Measurements from ENCODE around the gene SPDYE16.
"Not testable (repeated sequence)": the region's sequence is repeated elsewhere in the genome, so short reads cannot be mapped to it uniquely, and the experiment has no call there.

The SPDYE16 gene

DNA sequence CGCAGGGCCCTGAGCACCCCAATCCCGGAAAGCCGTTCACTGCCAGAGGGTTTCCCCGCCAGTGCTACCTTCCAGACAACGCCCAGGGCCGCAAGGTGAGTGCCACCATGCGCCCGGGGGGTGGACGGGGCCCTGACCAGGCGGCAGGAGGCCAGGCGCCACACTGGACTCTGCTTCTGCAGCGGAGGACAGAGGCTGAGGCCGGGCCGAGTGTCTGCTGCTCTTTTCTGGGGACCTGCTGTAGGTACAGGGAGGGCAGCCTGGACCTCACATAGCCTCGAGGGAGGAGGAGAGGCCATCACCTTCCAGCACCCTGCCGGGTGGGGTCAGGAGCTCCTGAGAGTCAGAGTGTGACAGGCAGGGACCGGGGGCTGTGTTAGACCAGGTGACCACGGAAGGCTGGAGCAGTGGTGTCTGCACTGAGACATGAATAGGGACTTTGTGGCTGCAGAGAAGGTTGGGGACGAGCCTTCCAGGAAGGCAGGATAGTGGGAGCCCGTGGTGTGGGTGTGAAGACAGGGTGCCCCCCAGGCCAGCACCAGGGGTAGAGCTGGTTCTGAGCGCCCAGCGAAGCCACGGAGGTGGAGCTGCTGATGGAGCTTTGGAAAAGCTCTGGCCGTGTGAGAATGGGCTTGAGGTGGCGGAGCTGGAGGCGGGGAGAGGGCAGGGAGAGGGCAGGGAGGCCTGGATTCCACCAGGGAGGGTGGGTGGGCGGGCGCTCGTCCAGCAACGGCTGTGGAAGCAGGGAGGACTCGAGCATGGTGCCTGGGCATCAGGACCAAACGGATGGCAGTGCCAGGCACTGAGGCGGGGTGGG is 38.5 kb downstream of the SPDYE16 start:
- not testable (repeated sequence) for DNase-seq

DNA sequence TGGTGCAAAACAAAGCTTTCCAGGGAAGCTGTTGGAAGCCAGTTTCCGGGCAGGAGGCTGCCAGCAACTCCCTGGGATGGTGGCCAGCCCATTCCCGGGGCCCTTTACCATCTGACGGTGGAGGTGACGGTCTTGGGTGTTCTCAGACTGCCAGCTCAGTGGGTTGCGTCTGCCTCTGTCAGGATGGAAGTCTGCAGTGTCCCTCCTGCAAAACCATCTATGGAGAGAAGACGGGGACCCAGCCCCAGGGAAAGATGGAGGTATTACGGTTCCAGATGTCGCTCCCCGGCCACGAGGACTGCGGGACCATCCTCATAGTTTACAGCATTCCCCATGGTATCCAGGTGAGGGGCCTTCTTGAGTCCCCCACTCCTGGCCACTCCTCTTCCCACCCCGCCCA is 39.9 kb downstream of the SPDYE16 start:
- DNase-seq: not testable (repeated sequence)

DNA sequence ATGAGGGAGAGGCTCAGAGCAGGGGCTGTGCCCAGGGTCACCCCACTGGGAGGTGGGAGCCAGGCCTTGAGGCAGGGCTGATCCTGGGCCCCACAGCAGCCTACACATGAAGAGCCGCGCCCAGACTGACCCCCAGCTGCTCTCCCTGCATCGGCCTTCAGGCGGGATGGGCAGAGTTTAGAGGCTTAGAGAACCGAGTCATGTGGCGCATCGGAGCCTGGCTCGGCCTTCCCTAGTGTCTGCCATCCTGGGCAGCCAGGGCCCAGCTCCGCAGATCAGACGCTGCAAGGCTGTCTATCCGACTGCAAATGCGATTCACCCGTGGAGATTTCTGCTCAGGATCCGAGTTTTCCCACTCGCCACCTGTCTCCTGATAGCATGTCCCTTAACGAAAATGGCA is 40.3 kb downstream of the SPDYE16 start:
- not testable (repeated sequence) for DNase-seq

DNA sequence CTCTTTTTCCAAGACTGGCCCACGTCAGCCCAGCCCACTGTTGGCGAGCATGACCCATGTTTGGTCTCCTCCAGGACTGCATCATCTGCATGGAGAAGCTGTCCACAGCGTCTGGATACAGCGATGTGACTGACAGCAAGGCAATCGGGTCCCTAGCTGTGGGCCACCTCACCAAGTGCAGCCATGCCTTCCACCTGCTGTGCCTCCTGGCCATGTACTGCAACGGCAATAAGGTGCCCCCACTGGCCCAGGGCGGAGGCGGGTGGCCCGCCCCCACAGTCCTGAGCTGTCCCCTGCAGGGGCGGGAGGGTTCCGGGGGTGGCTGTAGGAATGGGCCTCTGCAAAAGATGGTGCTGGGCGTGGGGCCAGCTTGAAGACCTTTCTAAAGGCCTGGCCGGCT is 40.9 kb downstream of the SPDYE16 start:
- DNase-seq: not testable (repeated sequence)

DNA sequence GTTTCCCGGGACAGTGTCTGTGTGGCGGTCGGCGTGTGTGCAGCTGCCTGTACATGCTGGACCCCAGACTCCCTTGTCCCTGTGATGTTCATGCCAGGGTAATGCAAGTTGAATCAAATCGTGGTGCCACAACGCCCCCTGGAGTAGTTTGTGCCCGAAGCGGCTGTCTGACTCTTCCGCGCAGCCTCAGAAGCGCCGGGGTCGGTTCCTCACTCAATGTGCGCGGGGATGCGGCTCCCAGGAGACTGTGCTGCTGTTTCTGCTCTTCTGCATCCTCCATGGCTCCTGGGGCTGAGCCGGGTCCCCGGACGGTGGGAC is 43.2 kb downstream of the SPDYE16 start:
- DNase-seq: not testable (repeated sequence)

GRCh38 chr7:76499201-76499923 is 43.7 kb downstream of the SPDYE16 start:
- not testable (repeated sequence) for DNase-seq

DNA sequence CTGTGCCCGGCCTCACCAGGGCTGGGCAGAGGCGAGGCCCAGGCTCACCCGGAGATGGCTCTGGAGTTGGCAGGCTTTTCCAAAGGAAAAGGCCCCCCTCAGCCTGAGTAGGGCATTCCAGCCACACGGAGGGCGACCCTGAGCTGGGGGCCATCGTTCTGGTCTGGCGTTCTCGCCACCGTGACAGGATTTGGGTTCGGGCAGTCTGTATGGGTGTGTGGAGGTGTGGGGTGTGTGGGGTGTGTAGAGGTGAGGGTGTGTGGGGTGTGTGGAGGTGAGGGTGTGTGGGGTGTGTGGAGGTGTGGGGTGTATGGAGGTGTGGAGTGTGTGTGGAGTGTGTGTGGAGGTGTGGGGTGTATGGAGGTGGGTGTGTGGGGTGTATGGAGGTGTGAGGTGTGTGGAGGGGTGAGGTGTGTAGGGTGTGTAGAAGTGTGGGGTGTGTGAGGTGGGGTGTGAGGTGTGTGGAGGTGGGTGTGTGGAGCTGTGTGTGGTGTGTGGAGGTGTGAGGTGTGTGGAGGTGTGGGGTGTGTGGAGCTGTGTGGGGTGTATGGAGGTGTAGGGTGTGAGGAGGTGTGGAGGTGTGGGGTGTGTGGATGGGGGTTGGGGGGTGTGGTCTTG is 44.4 kb downstream of the SPDYE16 start:
- not testable (repeated sequence) for DNase-seq

- DNase-seq: not testable (repeated sequence)
Measured at GRCh38 chr7:76497918-76498582, 45.0 kb downstream of the SPDYE16 start.

- DNase-seq: not testable (repeated sequence)
Measured at GRCh38 chr7:76495717-76496116, 47.4 kb downstream of the SPDYE16 start.

DNA sequence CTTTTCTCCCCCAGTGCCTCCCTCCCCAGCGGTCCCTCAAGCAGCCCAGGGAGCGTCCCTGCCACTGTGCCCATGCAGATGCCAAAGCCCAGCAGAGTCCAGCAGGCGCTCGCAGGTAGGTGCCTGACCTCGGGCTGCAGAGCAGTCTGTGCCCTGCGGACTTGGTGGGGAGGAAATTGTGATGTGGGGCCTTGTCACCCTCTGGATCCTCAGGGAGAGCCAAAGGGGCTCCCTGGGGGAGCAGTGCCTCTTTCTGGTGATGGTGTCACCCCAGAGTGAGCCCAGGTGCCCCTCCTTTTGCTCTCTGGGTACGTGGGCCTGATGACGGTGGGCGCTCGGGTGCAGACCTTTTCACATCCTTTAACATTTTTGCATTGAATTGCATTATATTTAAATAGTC is 51.0 kb downstream of the SPDYE16 start:
- not testable (repeated sequence) for DNase-seq

- DNase-seq: not testable (repeated sequence)
Measured at GRCh38 chr7:76487969-76488368, 55.1 kb downstream of the SPDYE16 start.

DNA sequence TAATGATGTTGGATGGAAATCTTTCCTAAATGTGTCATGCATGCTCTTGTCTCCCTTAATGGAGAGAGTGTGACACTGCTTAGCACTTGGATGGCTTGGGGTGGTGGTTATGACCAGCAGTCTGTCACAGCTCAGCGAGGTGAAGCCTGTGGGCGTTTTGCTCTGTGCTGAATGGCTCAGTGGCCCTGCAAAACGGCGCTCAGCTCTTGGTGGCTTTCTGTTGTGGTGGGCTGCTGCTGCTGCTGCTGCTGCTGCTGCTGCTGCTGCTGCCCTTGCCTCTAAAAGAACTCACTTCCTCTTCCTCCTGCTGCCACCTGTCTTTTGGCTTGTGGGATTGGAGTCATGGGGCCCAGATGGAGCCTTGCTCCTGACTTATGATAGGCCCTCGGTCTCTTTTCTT is 56.5 kb downstream of the SPDYE16 start:
- not testable (repeated sequence) for DNase-seq

DNA sequence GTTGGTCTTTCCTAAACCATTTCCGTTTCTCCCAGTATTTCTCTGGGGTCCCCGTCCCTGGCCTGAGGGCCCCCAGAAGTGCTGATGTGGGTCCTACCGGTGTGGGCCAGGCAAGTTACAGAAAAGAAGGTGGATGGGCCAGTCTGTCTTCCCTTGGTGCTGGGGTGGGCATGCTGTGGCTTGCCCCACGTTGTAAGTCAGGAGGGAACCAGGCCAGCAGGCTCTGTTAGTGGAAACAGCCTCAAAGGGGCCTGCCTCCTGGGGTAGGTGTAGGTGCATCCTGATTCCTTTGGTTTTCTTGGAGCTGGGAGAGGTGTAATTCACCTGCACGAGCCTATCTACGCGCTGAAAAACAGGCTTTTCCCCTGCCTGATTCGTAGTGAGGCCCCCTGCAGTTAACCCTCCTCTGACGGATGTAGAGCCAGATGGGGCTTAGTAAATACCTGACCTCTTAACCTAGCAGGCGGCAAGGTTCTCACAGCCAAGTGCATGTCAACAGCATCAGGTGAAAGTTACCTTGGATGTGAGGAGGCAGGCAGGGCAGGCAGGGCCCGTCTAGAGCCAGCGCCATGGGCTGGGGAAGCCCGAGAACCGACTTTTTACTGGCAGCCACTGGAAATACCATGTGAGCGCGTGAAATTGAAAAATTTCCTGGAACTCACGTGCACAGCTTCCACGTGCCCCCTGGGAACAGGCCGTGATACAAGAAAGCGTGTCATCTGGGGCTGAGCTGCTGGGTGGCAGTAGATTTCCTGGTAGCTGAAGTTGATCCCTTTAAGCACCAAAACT is 57.1 kb downstream of the SPDYE16 start:
- not testable (repeated sequence) for DNase-seq

- DNase-seq: not testable (repeated sequence)
Measured at GRCh38 chr7:76484456-76484855, 58.6 kb downstream of the SPDYE16 start.

DNA sequence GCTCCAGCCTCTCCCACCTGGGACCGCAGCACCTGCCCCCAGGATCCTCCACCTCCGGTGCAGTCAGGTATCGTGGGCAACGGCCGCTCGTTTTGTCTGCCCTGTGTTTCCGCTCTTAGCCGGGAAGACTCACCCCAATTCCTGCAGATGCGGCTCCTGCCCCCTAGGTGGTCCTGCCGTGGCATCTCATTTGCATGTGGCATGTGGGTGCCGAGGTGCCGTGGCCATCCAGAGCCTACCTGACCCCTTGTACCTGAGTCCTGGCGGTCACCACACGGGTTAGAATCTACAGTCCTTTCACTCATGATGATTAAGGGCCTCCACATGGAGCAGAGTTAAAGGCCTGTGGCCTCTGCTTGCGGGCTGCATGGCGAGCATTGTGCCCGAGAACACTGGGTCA is 60.0 kb downstream of the SPDYE16 start:
- DNase-seq: not testable (repeated sequence)

DNA sequence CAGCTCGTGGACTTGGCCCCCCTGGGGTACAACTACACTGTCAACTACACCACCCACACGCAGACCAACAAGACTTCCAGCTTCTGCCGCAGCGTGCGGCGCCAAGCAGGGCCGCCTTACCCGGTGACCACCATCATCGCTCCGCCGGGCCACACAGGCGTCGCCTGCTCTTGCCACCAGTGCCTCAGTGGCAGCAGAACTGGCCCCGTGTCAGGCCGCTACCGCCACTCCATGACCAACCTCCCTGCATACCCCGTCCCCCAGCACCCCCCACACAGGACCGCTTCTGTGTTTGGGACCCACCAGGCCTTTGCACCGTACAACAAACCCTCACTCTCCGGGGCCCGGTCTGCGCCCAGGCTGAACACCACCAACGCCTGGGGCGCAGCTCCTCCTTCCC is 60.4 kb downstream of the SPDYE16 start:
- DNase-seq: not testable (repeated sequence)

Measured in DMS53 (cell line).